Skeletal muscle satellite cell (primary cell): ENCODE measurements around the gene GPATCH2.

ENCODE experiments used
- H3K27me3 ChIP-seq: 2 replicates; pipeline ENCODE4 v1.7.0; 2013; ENCODE audit warnings: low read length; ENCODE audit not compliant: control insufficient read depth, insufficient read depth
- H3K36me3 ChIP-seq: 2 replicates; pipeline ENCODE4 v1.7.0; 2013; ENCODE audit warnings: mild to moderate bottlenecking, control low read depth, low read length; ENCODE audit not compliant: insufficient read depth
- H3K4me1 ChIP-seq: 2 replicates; pipeline ENCODE4 v1.7.0; 2013; ENCODE audit warnings: low read length; ENCODE audit not compliant: control insufficient read depth, insufficient read depth
- H3K4me2 ChIP-seq: 2 replicates; pipeline ENCODE4 v1.7.0; 2013; ENCODE audit warnings: mild to moderate bottlenecking, low read length
- H3K4me3 ChIP-seq: 2 replicates; pipeline ENCODE4 v1.7.0; 2013; ENCODE audit warnings: low read length
- H3K9ac ChIP-seq: 2 replicates; pipeline ENCODE4 v1.7.0; 2013; ENCODE audit warnings: mild to moderate bottlenecking, low read depth, low read length, moderate library complexity
- H3K9me3 ChIP-seq: replicated peaks from 2 replicates; pipeline ENCODE4 v1.7.0; 2013; ENCODE audit warnings: mild to moderate bottlenecking, control low read depth, low read length

GPATCH2 gene

DNA sequence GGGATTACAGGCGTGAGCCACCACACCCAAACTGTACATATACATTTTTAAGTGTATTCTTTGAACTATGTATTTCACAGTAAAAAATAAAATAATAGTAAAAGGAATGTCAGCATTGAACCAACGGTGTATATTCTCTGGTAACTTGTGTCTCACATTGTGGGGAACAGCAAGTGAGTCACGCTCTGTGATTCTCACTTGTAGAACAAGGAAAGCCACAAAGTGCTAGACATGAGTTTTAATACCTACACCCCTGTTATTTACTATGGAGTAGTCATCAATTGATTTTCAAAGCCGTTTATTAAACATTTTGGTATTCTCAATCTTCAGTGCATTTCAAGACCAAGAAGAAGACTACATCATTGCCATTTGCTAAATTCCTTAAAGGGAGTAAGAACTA lies 197.2 kb downstream of the GPATCH2 start:
- Histone ChIP-seq H3K36me3 (peaks cover 6% of the 10 kb centered on the region), H3K4me3 (no peak overlapping the region), H3K4me1 (no peaks in the 10 kb centered on the region), H3K9ac (no peak overlapping the region), H3K9me3 (no peaks in the 10 kb centered on the region), H3K4me2 (no peak overlapping the region), H3K27me3 (no peaks in the 10 kb centered on the region)

DNA sequence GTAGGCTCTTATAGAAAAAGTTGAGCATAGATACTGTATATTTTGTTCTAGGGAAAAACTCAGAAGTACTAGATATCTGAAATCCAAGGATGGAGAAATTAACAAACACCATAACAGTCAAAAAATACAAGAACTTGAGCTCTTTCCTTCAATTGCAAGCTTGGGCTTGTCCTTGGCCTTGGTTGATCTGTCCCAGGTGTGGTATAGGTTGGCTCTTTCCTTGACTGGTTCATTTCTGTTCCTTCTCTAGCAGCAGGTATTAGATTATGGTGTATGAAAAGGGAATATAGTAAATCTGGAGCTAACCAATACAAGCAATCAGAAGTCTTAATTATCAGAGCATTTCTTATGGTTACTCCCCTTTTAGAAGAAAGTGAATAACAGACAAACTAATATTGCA lies 198.6 kb downstream of the GPATCH2 start:
- Histone ChIP-seq H3K36me3 (peaks cover 6% of the 10 kb centered on the region), H3K27me3 (no peaks in the 10 kb centered on the region)

DNA sequence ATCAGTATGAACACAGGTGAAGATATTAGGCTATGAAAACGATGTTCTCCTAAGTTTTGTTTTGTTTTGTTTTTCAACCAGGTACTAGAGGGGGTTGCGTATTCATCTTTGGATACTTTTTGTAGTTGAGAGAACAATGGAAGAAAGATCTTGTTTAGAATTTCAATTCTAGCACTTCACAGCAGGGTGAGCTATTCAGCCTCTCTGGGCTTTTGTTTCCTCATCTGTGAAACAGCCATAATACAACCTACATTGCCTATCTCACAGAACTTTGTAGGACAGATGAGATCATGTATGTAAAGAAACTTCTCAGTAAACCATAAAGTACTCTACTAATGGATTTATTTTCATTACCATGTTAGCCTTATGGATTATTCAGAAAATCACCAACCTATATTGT lies 199.5 kb downstream of the GPATCH2 start:
- H3K9ac ChIP-seq: no peak overlapping the region
- no peaks in the 10 kb centered on the region for H3K36me3 ChIP-seq
- H3K27me3 ChIP-seq: no peaks in the 10 kb centered on the region
- H3K4me2 ChIP-seq: no peak overlapping the region
- H3K4me1 ChIP-seq: no peaks in the 10 kb centered on the region
- no peak overlapping the region for H3K4me3 ChIP-seq
- H3K9me3 ChIP-seq: no peaks in the 10 kb centered on the region

More for the DNA sequence above, 198.6 kb downstream of the GPATCH2 start:
- Histone ChIP-seq H3K9ac (no peak overlapping the region), H3K4me2 (no peak overlapping the region), H3K4me3 (no peak overlapping the region), H3K4me1 (no peaks in the 10 kb centered on the region), H3K9me3 (no peaks in the 10 kb centered on the region)

DNA sequence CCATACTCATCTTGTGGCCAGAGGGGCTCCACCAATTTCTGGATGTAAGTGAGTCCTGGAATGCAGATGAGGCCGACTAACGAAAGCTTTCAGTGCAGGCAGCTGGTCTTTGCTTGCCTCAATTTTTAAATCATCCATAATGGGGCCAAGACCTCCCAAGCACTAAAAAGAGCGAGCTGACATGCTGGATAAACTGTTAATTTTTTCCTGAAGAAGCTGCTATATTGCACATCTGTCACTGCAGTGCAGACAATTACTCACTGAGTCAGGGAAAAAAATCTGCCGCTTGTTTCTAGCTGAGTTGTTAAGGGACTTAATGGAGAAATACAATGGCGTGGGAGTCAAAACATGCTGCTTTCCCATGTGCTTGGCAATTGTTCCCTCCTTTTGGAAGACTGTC lies 205.5 kb downstream of the GPATCH2 start:
- no peaks in the 10 kb centered on the region for H3K4me1 ChIP-seq
- no peak overlapping the region for H3K4me2 ChIP-seq
- H3K4me3 ChIP-seq: no peak overlapping the region
- H3K9me3 ChIP-seq: no peaks in the 10 kb centered on the region
- H3K27me3 ChIP-seq: no peaks in the 10 kb centered on the region
- H3K36me3 ChIP-seq: no peaks in the 10 kb centered on the region
- no peak overlapping the region for H3K9ac ChIP-seq

DNA sequence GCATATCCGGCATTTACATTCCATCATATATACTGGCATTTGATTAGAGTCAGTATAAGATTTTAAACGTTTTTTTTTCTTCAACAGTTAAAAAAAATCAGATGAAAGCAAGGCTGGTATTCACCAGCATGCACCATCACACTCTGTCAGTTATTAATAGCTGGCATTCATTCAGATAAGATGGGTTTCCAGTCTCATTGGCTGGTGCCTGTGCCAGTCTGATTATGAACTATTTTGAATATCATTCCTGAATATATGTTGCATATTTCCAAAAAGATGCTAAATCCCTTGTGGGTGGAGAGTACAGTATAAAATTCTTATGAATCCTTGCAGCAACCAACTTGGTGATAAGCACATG lies 211.7 kb downstream of the GPATCH2 start:
- Histone ChIP-seq H3K27me3 (no peaks in the 10 kb centered on the region), H3K9ac (no peak overlapping the region), H3K4me2 (no peak overlapping the region), H3K9me3 (no peaks in the 10 kb centered on the region), H3K4me3 (no peak overlapping the region), H3K36me3 (no peaks in the 10 kb centered on the region), H3K4me1 (no peaks in the 10 kb centered on the region)

DNA sequence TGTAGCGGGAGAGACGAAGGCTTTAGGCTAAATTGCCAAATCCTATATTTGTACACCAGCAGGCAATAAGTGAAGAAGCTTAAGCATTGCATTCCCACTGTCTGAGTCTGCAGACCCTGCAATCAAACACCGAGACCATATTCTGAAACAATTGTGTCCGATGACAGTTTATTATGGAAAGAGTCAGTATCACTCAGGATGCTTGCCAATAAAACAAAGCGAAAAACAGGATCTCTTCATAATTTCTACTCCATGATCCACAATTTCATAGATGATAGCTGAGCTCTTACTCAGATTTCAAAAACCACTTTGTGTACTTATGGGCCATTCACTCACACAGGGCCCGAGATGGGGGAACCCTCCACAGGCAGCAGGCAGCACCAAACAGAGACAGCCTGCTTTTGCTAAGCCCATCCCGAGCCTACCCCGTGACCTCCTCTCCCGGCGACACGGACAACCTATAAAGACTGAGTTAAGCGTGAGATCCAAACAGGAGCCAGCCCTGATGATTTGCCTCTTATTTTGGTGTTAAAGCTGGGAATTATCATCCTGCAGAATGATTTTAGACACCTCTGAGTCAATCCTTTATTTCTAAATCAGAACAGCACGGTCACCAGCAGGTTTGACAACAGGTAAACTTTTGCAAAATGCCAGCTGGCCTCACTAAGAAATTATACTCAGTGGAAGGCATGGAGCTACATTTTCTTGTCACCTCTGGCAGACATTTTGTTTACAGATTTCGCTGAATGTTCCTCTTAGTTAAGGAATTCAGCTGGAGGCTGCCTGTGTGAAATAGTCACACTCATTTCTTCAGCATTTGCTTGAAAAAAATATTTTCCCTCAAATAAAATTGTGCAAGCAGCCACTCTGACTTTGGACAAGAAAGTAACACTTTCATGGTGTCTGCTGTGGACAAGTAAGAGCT lies 212.4 kb downstream of the GPATCH2 start:
- Histone ChIP-seq H3K36me3 (no peaks in the 10 kb centered on the region), H3K9me3 (no peaks in the 10 kb centered on the region), H3K9ac (no peak overlapping the region), H3K27me3 (no peaks in the 10 kb centered on the region), H3K4me3 (no peak overlapping the region), H3K4me1 (no peaks in the 10 kb centered on the region), H3K4me2 (no peak overlapping the region)

DNA sequence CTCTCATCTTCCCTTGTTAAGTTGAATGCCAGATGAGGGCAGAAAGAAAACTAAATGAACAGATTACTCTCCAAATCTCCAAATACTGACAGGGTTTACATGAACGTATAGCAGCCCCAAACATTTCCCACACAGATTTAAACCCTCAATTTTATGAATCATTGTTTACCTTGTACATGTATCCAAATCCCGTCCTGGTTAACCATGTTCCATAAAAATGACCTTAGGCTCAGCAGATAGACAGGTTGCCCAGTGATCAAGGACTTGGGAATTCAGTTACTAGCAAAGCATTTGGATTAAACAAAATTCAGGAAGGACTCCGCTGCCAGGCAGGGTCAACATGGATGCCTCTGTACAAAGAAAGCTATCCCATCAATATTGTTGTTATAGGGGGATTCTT lies 213.5 kb downstream of the GPATCH2 start:
- H3K27me3 ChIP-seq: no peaks in the 10 kb centered on the region
- no peaks in the 10 kb centered on the region for H3K36me3 ChIP-seq
- no peaks in the 10 kb centered on the region for H3K4me1 ChIP-seq
- H3K9ac ChIP-seq: no peak overlapping the region
- no peak overlapping the region for H3K4me2 ChIP-seq
- no peak overlapping the region for H3K4me3 ChIP-seq
- H3K9me3 ChIP-seq: no peaks in the 10 kb centered on the region

DNA sequence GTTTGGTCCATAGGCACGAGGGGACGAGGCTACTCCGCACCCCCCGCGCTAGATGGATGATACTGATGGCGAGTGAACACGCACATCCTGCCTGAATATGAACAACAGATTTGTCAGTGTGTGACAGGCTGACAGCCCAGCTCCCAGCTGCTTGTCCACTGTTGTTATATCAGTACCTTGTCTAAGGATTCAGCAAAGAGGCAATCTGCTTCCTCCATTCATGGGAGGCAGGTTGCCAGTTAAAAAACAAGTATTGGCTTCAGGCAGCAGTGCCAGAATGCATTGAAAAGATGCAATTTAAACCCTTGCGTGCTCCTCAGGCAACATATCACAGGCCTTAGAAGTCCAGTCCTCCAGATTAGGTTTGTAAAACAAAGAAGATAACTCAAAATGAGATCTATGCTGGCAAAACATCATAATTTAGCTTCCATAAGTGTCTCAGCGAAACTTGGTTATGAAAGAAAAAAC lies 223.3 kb downstream of the GPATCH2 start:
- Histone ChIP-seq H3K4me1 (no peaks in the 10 kb centered on the region), H3K36me3 (no peaks in the 10 kb centered on the region), H3K4me3 (no peak overlapping the region), H3K9ac (no peak overlapping the region), H3K4me2 (no peak overlapping the region), H3K9me3 (no peaks in the 10 kb centered on the region), H3K27me3 (no peaks in the 10 kb centered on the region)

DNA sequence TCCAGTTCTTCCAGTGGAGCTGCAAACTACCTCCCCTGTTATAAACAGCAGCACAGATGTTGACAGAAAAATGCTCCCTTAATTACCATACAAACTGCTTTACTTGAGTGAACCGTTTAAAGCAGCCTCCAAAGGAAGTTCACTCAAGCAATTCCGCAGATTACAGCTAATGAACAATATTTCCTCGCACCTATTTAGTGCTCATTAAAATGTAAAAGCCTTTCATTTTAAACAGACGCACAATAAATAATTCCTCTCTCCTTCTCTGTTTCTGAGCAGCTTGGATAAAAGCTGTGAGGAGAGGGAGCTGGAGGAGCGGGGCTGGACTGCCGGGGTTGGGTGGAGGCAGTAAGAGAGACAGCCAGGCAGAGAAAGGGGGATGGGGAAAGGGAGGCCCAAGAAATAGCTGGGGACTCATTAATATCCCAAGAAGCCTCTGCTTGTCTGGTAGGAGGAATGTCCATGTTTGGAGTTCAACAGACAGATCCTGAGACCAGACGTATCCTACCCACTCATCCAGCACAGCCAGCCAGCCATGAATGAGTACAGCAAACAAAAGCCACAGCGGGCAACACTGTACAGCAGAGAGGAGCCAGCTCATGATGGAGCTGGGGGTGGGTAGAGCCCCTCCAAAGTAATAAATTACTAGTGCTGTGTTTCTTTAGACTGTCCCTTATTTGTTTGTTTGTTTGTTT lies 227.7 kb downstream of the GPATCH2 start:
- Histone ChIP-seq H3K9ac (no peak overlapping the region), H3K4me3 (no peak overlapping the region), H3K36me3 (no peaks in the 10 kb centered on the region), H3K4me1 (no peaks in the 10 kb centered on the region), H3K9me3 (no peaks in the 10 kb centered on the region), H3K27me3 (no peaks in the 10 kb centered on the region), H3K4me2 (no peak overlapping the region)

DNA sequence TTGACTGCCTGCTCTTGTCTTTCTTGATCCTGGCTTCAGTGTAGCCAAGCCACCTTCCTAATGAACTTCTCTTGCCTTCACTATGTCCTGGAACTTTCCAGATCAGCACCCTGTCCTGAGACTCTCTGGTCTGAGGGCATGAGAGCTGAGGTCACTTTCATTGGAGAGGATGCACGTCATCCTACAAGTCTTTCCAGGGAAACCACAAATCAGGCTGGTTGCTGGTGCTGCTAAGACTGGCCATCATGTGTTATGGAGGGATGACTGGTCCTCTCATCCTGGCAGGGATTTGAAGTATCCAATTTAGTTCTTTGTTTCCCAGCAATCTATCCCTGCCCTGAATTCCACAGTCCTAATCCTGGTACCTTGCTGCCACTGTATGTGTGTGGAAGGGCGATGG lies 228.6 kb downstream of the GPATCH2 start:
- Histone ChIP-seq H3K27me3 (no peaks in the 10 kb centered on the region), H3K4me2 (no peak overlapping the region), H3K36me3 (no peaks in the 10 kb centered on the region), H3K4me3 (no peak overlapping the region), H3K9ac (no peak overlapping the region), H3K9me3 (no peaks in the 10 kb centered on the region), H3K4me1 (no peaks in the 10 kb centered on the region)

DNA sequence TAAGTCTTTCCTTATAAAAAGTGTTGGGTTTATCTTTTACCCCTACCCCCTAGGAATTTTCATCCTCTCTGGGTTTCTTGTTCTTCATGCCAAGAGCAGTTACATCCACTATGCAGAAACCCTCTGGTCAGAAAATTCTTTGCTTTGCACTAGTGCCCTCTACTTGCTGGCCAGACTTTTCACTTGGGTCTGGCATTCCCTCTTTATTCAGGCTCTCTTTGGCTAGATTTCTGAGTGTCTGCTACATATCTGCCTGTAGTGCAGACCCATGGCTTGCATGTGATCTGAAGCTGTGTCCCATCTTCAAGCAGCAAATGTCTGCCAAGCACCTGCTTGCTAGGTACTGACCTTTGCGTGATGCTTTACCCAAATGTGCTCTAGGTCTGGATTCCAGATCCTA lies 237.0 kb downstream of the GPATCH2 start:
- H3K4me3 ChIP-seq: no peak overlapping the region
- H3K36me3 ChIP-seq: no peaks in the 10 kb centered on the region
- H3K4me1 ChIP-seq: no peaks in the 10 kb centered on the region
- no peak overlapping the region for H3K9ac ChIP-seq
- no peaks in the 10 kb centered on the region for H3K27me3 ChIP-seq
- H3K4me2 ChIP-seq: no peak overlapping the region
- no peaks in the 10 kb centered on the region for H3K9me3 ChIP-seq
